Gastrocnemius medialis (tissue), 4 donors: ENCODE data around the gene GARNL3. TPM values are rescaled to one million over a fixed set of nuclear protein-coding genes. Genes with fewer than 3 reads are reported as not detected.

Experiments
- ATAC-seq, 2 donors: fragments of 150-250 bp; one replicate each; pipeline ENCODE4 v1.9.1; 2016
- DNase-seq, 2 donors: peaks; one replicate each; pipeline ENCODE4 v3.0.0-alpha.2; 2019
- H3K27ac ChIP-seq, 4 donors: fragments of 200-600 bp; sonication (generic); 1 replicate in 1 of 4; 2 replicates in 3 of 4; pipeline ENCODE4 v1.5.1; 2016 to 2018; ENCODE audit warnings: mild to moderate bottlenecking in 2 of 4, moderate library complexity in 1 of 4
- H3K27me3 ChIP-seq, 3 donors: fragments of 200-600 bp; sonication (generic) in 2 of 3; 1 replicate in 1 of 3; 2 replicates in 2 of 3; pipeline versions ENCODE4 v1.5.1 to v1.6.0; 2016 to 2019; ENCODE audit warnings: mild to moderate bottlenecking in 1 of 3, moderate library complexity in 1 of 3
- H3K36me3 ChIP-seq, 2 donors: fragments of 200-600 bp; sonication (generic) in 1 of 2; one replicate each; pipeline ENCODE4 v1.5.1; 2017 to 2018
- H3K4me1 ChIP-seq, 2 donors: fragments of 200-600 bp; sonication (generic) in 1 of 2; one replicate each; pipeline ENCODE4 v1.5.1; 2016 to 2017; ENCODE audit warnings: mild to moderate bottlenecking in 2 of 2
- H3K4me3 ChIP-seq, 4 donors: fragments of 200-600 bp; sonication (generic) in 3 of 4; 1 replicate in 1 of 4; 2 replicates in 3 of 4; pipeline ENCODE4 v1.5.1; 2016 to 2019; ENCODE audit warnings: mild to moderate bottlenecking in 2 of 4
- H3K9me3 ChIP-seq, 3 donors: fragments of 200-600 bp; sonication (generic) in 2 of 3; 1 replicate in 1 of 3; 2 replicates in 2 of 3; pipeline ENCODE4 v1.5.1; 2016 to 2019
- POLR2A ChIP-seq, 2 donors: fragments of 450-650 bp; IDR thresholded peaks; one replicate each; pipeline ENCODE4 v1.6.1; 2017; ENCODE audit warnings: antibody characterized with exemption in 2 of 2, mild to moderate bottlenecking in 2 of 2, moderate library complexity in 2 of 2
- in situ Hi-C, 4 donors: fragments of 200-750 bp; cut with MboI; loops; one replicate each; pipeline versions ENCODE4 v1.15.0 to v1.8.0; 2017; ENCODE audit warnings: low sequenced_read_pairs in 4 of 4
- intact Hi-C: fragments of 100-400 bp; cut with DNase I; formaldehyde crosslinking; loops from one replicate; pipeline ENCODE4 v1.15.1; 2023; ENCODE audit warnings: low total_unique reads
- total RNA-seq, 4 donors: library from RNA; depleted of rRNA; stranded (reverse); fragments of >200 nt; gene quantifications; one replicate each; pipeline versions ENCODE4 v1.1.0 to v1.2.3, GENCODE V29; 2016
- TF ChIP-seq, protein P1 (sequence below), 5 experiments: fragments of 450-650 bp in 3 of 5; fragments of 200-600 bp in 2 of 5; sonication (generic) in 2 of 5; IDR thresholded peaks in 4 of 5; conservative IDR thresholded peaks in 1 of 5; 1 replicate in 4 of 5; 2 replicates in 1 of 5; pipeline ENCODE4 v1.5.1; 2016 to 2019; ENCODE audit warnings: antibody characterized with exemption in 5 of 5, mild to moderate bottlenecking in 3 of 5, moderate library complexity in 3 of 5

The GARNL3 gene
- total RNA-seq, 4 donors from 2014 or later = 2.5 to 5.7 (median 3.0) TPM

- no peak for TF ChIP-seq POLR2A (IDR thresholded peaks at IDR 0.05)
- TF ChIP-seq, protein P1, sequence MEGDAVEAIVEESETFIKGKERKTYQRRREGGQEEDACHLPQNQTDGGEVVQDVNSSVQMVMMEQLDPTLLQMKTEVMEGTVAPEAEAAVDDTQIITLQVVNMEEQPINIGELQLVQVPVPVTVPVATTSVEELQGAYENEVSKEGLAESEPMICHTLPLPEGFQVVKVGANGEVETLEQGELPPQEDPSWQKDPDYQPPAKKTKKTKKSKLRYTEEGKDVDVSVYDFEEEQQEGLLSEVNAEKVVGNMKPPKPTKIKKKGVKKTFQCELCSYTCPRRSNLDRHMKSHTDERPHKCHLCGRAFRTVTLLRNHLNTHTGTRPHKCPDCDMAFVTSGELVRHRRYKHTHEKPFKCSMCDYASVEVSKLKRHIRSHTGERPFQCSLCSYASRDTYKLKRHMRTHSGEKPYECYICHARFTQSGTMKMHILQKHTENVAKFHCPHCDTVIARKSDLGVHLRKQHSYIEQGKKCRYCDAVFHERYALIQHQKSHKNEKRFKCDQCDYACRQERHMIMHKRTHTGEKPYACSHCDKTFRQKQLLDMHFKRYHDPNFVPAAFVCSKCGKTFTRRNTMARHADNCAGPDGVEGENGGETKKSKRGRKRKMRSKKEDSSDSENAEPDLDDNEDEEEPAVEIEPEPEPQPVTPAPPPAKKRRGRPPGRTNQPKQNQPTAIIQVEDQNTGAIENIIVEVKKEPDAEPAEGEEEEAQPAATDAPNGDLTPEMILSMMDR (IDR thresholded peaks at IDR 0.05 in 4 of 5, conservative IDR thresholded peaks at IDR 0.05 in 1 of 5) = no peak
- Histone ChIP-seq H3K27me3 (no peaks in the 10 kb centered on the region), H3K4me3 (no peak overlapping the region), H3K27ac (no peak overlapping the region), H3K9me3 (no peaks in the 10 kb centered on the region), H3K4me1 (peaks cover 7 to 16% of the 10 kb centered on the region in 2 donors), H3K36me3 (no peaks in the 10 kb centered on the region)
- intact Hi-C loops (loop anchor here (5.0 kb wide), 1 partner anchor 72 kb away; no protein-coding TSS in a partner anchor), in situ Hi-C loops (no loop called here)
- ATAC-seq = no peak
- DNase-seq = no peak
Observed at GRCh38 chr9:127353882-127354281, 89.3 kb downstream of the GARNL3 start.

DNA sequence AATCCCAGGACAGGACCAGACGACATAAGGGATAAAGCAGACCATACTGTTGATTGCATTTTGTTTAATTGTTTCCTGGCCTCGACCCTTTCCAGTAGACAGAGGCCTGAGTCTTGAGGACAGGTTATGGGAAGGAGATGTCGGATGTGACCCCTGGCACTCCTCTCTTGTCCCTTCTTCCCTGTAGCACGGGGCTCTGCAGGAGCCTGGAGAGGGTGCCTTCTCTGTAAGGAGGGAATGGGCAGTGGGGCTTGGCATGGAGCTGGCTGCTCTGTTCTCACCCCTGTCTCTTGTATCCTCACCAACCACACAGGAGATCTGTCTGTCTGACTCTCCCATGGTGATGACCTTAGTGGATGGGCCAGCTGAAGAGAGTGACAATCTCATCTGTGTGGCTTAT is 92.3 kb downstream of the GARNL3 start:
- in situ Hi-C loops (no loop called here), intact Hi-C loops (no loop called here)
- no peaks in the 10 kb centered on the region for H3K27me3 ChIP-seq
- TF ChIP-seq, protein P1 (IDR thresholded peaks at IDR 0.05 in 4 of 5, conservative IDR thresholded peaks at IDR 0.05 in 1 of 5) = no peak
- TF ChIP-seq POLR2A (IDR thresholded peaks at IDR 0.05) = no peak
- H3K4me3 ChIP-seq = no peak overlapping the region
- H3K27ac ChIP-seq = no peak overlapping the region
- DNase-seq (no peak), ATAC-seq (no peak)
- H3K4me1 ChIP-seq = peaks cover 0 to 4% of the 10 kb centered on the region in 2 donors
- no peaks in the 10 kb centered on the region for H3K9me3 ChIP-seq
- H3K36me3 ChIP-seq = no peaks in the 10 kb centered on the region

GRCh38 chr9:127358023-127358535 is 93.5 kb downstream of the GARNL3 start:
- H3K9me3 ChIP-seq = no peaks in the 10 kb centered on the region
- in situ Hi-C loops (no loop called here), intact Hi-C loops (no loop called here)
- no peak for ATAC-seq
- peak overlapping the region in 1 of 4 donors; percentile 67 for H3K27ac ChIP-seq
- DNase-seq = no peak
- TF ChIP-seq POLR2A (IDR thresholded peaks at IDR 0.05) = no peak
- TF ChIP-seq, protein P1 (IDR thresholded peaks at IDR 0.05 in 4 of 5, conservative IDR thresholded peaks at IDR 0.05 in 1 of 5) = no peak
- no peaks in the 10 kb centered on the region for H3K36me3 ChIP-seq
- H3K27me3 ChIP-seq = no peaks in the 10 kb centered on the region
- peaks cover 0 to 4% of the 10 kb centered on the region in 2 donors for H3K4me1 ChIP-seq
- no peak overlapping the region for H3K4me3 ChIP-seq

GRCh38 chr9:127358770-127359169 is 94.2 kb downstream of the GARNL3 start:
- no peak overlapping the region for H3K4me3 ChIP-seq
- H3K4me1 ChIP-seq = peaks cover 0 to 4% of the 10 kb centered on the region in 2 donors
- intact Hi-C loops (no loop called here), in situ Hi-C loops (no loop called here)
- H3K36me3 ChIP-seq = no peaks in the 10 kb centered on the region
- ATAC-seq (no peak), DNase-seq (no peak)
- H3K27me3 ChIP-seq = no peaks in the 10 kb centered on the region
- no peak for TF ChIP-seq POLR2A (IDR thresholded peaks at IDR 0.05)
- TF ChIP-seq, protein P1 (IDR thresholded peaks at IDR 0.05 in 4 of 5, conservative IDR thresholded peaks at IDR 0.05 in 1 of 5) = no peak
- peak overlapping the region in 2 of 4 donors; percentile 37 to 67 for H3K27ac ChIP-seq
- H3K9me3 ChIP-seq = no peaks in the 10 kb centered on the region

GRCh38 chr9:127360250-127360649 is 95.7 kb downstream of the GARNL3 start:
- Histone ChIP-seq H3K4me3 (no peak overlapping the region), H3K36me3 (no peaks in the 10 kb centered on the region), H3K4me1 (peaks cover 0 to 4% of the 10 kb centered on the region in 2 donors), H3K27me3 (no peaks in the 10 kb centered on the region), H3K9me3 (no peaks in the 10 kb centered on the region), H3K27ac (peak overlapping the region in 3 of 4 donors; percentile 6 to 67 (median 37))
- intact Hi-C loops = no loop called here
- ATAC-seq (peak in 1 of 2 donors; percentile 84), DNase-seq (no peak)
- in situ Hi-C loops = no loop called here
- TF ChIP-seq, protein P1 (IDR thresholded peaks at IDR 0.05 in 4 of 5, conservative IDR thresholded peaks at IDR 0.05 in 1 of 5) = peak in 4 of 5 experiments; percentile 19 to 48 (median 35)
- no peak for TF ChIP-seq POLR2A (IDR thresholded peaks at IDR 0.05)
